GM19372 (cell line): Measurements from ENCODE around the gene USP10.
A peak's percentile ranks its signal among the peaks of the same experiment; 100 is the strongest.

Experiments used
- ATAC-seq: cut with Tn5 transposase; IDR thresholded peaks from one replicate; pipeline ENCODE4 v1.9.1; 2021; ENCODE audit warnings: mild to moderate bottlenecking, low read depth, moderate library complexity; ENCODE audit not compliant: unreplicated experiment

USP10 gene, protein sequence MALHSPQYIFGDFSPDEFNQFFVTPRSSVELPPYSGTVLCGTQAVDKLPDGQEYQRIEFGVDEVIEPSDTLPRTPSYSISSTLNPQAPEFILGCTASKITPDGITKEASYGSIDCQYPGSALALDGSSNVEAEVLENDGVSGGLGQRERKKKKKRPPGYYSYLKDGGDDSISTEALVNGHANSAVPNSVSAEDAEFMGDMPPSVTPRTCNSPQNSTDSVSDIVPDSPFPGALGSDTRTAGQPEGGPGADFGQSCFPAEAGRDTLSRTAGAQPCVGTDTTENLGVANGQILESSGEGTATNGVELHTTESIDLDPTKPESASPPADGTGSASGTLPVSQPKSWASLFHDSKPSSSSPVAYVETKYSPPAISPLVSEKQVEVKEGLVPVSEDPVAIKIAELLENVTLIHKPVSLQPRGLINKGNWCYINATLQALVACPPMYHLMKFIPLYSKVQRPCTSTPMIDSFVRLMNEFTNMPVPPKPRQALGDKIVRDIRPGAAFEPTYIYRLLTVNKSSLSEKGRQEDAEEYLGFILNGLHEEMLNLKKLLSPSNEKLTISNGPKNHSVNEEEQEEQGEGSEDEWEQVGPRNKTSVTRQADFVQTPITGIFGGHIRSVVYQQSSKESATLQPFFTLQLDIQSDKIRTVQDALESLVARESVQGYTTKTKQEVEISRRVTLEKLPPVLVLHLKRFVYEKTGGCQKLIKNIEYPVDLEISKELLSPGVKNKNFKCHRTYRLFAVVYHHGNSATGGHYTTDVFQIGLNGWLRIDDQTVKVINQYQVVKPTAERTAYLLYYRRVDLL

GRCh38 chr16:84699712-84700445 lies at the start of gene USP10:
Gene USP10 (plus strand): TSS chr16:84700000. CDS start chr16:84700091, 91 bp downstream.
- ATAC-seq, result peak; percentile 80

DNA sequence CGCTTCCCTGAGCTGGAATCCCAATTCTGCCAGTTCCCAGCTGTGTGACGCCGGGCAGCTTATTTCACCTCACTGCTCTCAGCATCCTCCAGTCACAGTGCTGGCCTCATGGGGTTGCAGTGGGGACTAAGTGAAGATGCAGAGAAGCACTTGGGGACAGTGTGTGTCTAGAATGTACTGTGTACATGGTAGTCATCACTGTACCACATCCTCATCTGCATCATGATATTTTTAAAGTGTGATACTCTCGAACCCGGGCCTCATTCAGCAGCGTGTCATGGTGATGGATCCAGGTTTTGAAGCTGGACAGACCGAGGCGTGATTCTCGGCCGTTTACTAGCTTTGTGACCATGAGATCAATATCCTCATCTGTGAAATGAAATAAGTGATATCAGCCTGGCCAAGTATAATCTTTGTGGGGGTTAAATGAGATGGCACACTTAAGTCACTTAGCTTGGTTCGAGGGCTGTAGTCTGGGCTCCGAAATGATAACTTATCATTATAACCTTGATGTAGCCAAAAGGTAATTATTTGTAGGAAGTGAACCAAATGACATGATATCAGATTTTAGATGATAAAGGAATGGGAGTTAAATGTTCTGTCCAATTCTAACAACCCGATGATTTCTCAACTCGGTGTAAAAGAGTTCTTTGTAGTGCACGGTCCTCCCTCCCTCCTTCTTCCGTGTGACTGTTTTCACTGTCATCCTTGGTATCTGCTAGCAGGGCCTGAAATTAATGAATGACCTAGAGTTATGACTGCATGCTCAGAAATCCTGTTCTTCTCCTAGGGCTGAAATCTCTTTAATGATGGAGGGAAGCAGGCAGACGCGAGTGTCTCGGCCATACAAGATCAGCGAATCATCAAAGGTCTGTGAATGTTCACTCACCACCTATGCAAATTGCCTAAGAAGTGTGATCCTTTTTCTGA lies 49.5 kb upstream of the USP10 start:
- ATAC-seq, result no peak

- no peak for ATAC-seq
Observed at GRCh38 chr16:84652566-84652965, 47.2 kb upstream of the USP10 start.

GRCh38 chr16:84654238-84654637 lies 45.6 kb upstream of the USP10 start:
- no peak for ATAC-seq

DNA sequence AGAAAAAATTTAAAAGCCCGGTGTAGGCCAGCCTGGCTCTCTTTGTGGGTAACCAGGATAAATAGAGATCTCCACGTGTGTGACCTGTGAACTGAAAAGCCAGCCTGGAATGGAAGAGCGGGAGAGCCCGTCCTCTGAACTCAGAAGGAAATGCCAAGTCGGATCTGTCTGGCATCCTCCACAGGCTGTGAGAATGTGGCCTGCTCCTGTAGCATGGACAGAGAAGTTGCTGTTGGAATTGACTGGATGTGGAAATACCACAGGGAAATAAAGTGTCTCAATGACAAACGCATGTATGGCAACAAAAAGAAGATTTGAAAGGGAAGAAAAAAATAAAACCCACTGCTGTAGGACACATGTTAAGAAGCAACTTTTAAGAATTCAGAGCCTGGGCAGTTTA lies 44.8 kb upstream of the USP10 start:
- no peak for ATAC-seq

- no peak for ATAC-seq
Observed at GRCh38 chr16:84656649-84657048, 43.2 kb upstream of the USP10 start.

DNA sequence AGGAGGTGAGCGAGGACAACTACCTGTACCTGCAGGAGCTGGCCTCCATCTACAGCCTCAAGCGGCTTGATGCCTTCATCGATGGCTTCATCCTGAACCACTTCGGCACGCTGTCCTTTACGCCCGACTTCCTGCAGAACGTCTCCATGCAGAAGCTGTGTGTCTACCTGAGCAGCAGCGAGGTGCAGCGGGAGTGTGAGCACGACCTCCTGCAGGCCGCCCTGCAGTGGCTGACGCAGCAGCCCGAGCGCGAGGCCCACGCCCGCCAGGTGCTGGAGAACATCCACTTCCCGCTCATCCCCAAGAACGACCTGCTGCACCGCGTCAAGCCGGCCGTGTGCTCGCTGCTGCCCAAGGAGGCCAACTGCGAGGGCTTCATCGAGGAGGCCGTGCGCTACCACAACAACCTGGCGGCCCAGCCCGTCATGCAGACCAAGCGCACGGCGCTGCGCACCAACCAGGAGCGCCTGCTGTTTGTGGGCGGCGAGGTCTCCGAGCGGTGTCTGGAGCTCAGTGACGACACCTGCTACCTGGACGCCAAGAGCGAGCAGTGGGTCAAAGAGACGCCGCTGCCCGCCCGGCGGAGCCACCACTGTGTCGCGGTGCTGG lies 42.5 kb upstream of the USP10 start:
- no peak for ATAC-seq

GRCh38 chr16:84658690-84659089 lies 41.1 kb upstream of the USP10 start:
- no peak for ATAC-seq

- ATAC-seq, result no peak
Observed at GRCh38 chr16:84659656-84660300, 40.0 kb upstream of the USP10 start.

DNA sequence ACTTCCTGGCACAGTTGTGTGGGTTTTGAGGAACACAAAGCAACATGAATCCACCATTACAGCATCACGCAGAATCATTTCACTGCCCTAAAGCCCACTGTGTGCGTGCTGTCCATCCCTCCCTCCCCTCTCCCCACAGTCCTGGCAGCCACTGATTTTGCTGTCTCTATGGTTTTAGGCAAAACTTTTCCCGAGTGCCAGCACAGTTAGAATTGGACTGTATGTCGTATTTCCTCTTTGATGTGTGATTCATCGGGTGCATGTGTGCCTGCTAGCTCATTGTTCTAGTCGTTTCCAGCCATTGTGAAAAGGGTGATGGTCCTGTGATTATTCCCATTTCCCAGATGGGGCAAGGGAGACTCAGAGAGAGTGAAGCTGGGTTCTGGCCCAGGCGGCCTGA lies 38.8 kb upstream of the USP10 start:
- ATAC-seq, result no peak

DNA sequence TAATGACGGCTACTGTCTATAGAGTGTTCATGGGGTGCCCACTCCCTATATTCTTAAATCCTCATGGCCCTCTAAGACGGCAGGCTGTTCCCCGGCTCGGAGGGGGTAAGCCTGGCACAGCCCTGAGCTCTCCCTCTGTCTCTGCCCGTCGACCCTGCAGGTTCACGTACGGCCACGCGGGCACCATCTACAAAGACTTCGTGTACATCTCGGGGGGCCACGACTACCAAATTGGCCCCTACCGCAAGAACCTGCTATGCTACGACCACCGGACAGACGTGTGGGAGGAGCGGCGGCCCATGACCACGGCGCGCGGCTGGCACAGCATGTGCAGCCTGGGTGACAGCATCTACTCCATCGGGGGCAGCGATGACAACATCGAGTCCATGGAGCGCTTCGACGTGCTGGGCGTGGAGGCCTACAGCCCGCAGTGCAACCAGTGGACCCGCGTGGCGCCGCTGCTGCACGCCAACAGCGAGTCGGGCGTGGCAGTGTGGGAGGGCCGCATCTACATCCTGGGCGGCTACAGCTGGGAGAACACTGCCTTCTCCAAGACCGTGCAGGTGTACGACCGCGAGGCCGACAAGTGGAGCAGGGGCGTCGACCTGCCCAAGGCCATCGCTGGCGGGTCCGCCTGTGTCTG lies 38.3 kb upstream of the USP10 start:
- ATAC-seq, result no peak

DNA sequence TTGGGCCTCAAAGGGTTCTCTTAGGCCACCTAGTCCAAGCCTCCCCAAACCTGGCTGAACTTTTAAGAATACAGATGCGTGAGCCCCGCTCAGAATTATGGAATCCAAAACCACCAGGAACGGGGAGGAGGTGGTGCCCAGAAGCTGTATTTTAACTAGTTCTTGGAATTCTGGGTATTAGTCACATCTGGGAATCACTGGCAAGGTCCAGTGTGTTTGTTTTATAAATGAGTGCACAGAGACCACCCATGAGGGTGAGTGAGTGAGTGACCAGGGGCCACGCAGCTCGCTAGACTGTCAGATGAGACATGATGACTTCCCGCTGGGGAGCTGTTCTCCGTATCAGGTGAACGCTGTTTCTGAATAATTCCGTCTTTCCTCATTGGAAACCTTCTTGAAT lies 37.3 kb upstream of the USP10 start:
- no peak for ATAC-seq

DNA sequence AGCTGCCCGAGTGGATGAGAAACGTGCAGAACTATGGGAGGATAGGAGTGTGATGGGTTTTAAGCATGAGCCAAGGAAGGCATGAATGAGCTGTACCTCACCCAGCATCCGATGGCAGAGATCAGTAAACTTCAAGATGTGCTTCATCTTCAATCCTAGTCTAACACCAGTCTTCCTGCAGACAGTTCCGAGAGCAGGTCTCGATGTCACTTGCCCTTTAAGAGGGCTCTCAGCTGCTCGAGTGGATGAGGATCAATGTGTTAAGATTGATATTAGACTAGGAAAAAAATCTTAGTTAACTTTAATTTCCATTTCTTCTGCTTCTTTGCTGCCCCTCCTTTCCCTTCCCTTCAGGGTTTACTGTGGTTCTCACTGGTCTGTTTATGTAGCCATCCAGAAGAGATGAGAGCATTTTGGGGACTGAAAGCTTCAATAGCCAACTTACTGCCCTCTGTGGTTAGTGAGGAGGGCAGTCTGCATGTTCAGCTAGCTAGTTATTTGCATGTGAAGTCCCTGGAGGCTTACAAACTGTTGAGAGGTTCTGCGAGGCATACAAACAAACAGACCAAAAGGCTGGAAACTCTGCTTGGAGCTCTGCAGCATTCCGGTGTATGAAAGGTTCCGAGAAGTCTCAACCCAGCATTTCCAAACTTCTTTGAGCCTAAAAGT lies 36.2 kb upstream of the USP10 start:
- peak; percentile 70 for ATAC-seq

GRCh38 chr16:84665359-84665758 lies 34.4 kb upstream of the USP10 start:
- ATAC-seq, result no peak

- ATAC-seq, result no peak
Observed at GRCh38 chr16:84665843-84666242, 34.0 kb upstream of the USP10 start.

- ATAC-seq, result no peak
Observed at GRCh38 chr16:84667600-84668309, 32.0 kb upstream of the USP10 start.

DNA sequence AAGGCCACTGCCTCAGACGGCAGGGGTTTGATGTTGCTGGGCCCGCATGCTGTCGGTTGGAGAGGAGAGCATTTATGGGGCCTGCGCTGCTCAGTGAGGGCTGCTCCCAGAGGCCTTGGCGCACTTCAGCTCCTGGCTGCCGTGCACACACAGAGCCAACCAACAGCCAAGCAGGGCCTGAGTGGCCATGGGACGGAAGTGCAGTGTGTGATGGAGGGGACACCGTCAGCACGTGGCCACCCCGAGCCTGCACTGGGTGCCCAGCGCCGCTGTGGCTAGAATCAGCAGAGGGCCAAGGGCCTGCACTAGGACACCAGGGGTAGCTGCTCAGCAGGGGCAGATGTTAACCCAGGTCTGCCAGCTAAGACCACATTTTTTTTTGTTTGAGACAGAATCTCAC lies 29.7 kb upstream of the USP10 start:
- no peak for ATAC-seq
